K562 (cell line): ENCODE results near the gene RAPGEF5. TPM values are rescaled to one million over a fixed set of nuclear protein-coding genes. Genes with fewer than 3 reads are reported as not detected.

Experiments used
- ATAC-seq: fragments of 200-7000 bp; cut with Tn5 transposase; 3 replicates; pipeline ENCODE4 v1.9.1; 2020; ENCODE audit warnings: moderate library complexity
- BruUV-seq: library from RNA; stranded (reverse); fragments of 400-500 nt; replicated peaks from 2 replicates; lab custom pipeline; 2021; lab: Mats Ljungman, UMichigan
- CTCF ChIA-PET: fragments of 300-600 bp; formaldehyde crosslinking; extraction: SDS; loops from one replicate; lab custom pipeline; 2021; ENCODE audit warnings: low intra/inter-chr PET ratio; lab: Yijun Ruan, JAX
- POLR2A ChIA-PET: fragments of 300-600, 350-650 bp; sonication (Branson Sonifier 250); formaldehyde crosslinking; extraction: SDS; loops from one replicate; lab custom pipeline; 2021; ENCODE audit warnings: antibody characterized with exemption, inconsistent platforms; lab: Yijun Ruan, JAX
- DNase-seq, 4 experiments: peaks; one replicate each; pipeline versions ENCODE4 v3.0.0 to v3.0.0-alpha.2; 2011 to 2018; ENCODE audit warnings: low spot score in 3 of 4, mixed read lengths in 3 of 4; ENCODE audit errors: extremely low read depth in 1 of 4
- FAIRE-seq: peaks from 2 replicates; lab custom pipeline; 2011; peaks lifted over from hg19 to GRCh38; lab: Jason Lieb, UNC
- H2AFZ ChIP-seq: 2 replicates; pipeline ENCODE4 v1.6.0; 2011; ENCODE audit warnings: low read depth, low read length, control low read depth, inconsistent platforms
- H3K27ac ChIP-seq: fragments of 200-600 bp; 3 replicates; pipeline ENCODE4 v1.8.0; 2011; ENCODE audit warnings: low read depth, mild to moderate bottlenecking, control low read depth, inconsistent platforms, low read length, moderate library complexity, mixed read lengths; ENCODE audit errors: extremely low read depth
- H3K27me3 ChIP-seq, 2 experiments: fragments of 300-600 bp in 1 of 2; 2 replicates in 1 of 2; 3 replicates in 1 of 2; pipeline versions ENCODE4 v1.6.0 to v1.8.0; 2011; ENCODE audit warnings: inconsistent platforms in 2 of 2, low read length in 2 of 2, mild to moderate bottlenecking in 1 of 2, mixed read lengths in 1 of 2, moderate library complexity in 1 of 2; ENCODE audit not compliant: control insufficient read depth in 2 of 2, insufficient read depth in 2 of 2
- H3K36me3 ChIP-seq: fragments of 300-600 bp; 3 replicates; pipeline ENCODE4 v1.8.0; 2011; ENCODE audit warnings: mild to moderate bottlenecking, low read length, inconsistent platforms; ENCODE audit not compliant: control insufficient read depth, insufficient read depth
- H3K4me1 ChIP-seq, 2 experiments: fragments of 200-600 bp in 1 of 2; replicated peaks in 1 of 2; 2 replicates in 1 of 2; 3 replicates in 1 of 2; pipeline versions ENCODE4 v1.5.1 to v1.8.0; 2011; ENCODE audit warnings: inconsistent platforms in 2 of 2, low read length in 2 of 2, mild to moderate bottlenecking in 1 of 2, mixed read lengths in 1 of 2, moderate library complexity in 1 of 2; ENCODE audit not compliant: control insufficient read depth in 2 of 2, insufficient read depth in 2 of 2
- H3K4me2 ChIP-seq: 2 replicates; pipeline ENCODE4 v1.6.1; 2011; ENCODE audit warnings: low read length, control low read depth, inconsistent platforms, mixed read lengths; ENCODE audit not compliant: insufficient read depth
- H3K4me3 ChIP-seq: fragments of 200-600 bp; sonication (generic), shearing (Covaris generic); 2 replicates; pipeline ENCODE4 v1.5.1; 2016; ENCODE audit warnings: control low read depth, inconsistent platforms
- H3K79me2 ChIP-seq: fragments of 200-600 bp; 3 replicates; pipeline ENCODE4 v1.8.0; 2011; ENCODE audit warnings: low read length, inconsistent platforms; ENCODE audit not compliant: control insufficient read depth, insufficient read depth
- H3K9ac ChIP-seq, 2 experiments: 2 replicates each; pipeline versions ENCODE4 v1.6.0 to v1.6.1; 2011; ENCODE audit warnings: low read depth in 2 of 2, low read length in 2 of 2, control low read depth in 1 of 2, inconsistent platforms in 1 of 2, mild to moderate bottlenecking in 1 of 2, mixed read lengths in 1 of 2; ENCODE audit not compliant: insufficient read depth in 1 of 2
- H3K9me1 ChIP-seq: one replicate; pipeline ENCODE4 v1.6.0; 2011; ENCODE audit warnings: inconsistent platforms, mild to moderate bottlenecking, low read length, moderate library complexity; ENCODE audit not compliant: control insufficient read depth, insufficient read depth
- H3K9me3 ChIP-seq: replicated peaks from 2 replicates; pipeline ENCODE4 v1.5.1; 2011; ENCODE audit warnings: low read depth, low read length, inconsistent platforms; ENCODE audit not compliant: control insufficient read depth, insufficient read depth
- H4K20me1 ChIP-seq: replicated peaks from 2 replicates; pipeline ENCODE4 v1.6.1; 2011; ENCODE audit warnings: low read length, inconsistent platforms, mixed read lengths; ENCODE audit not compliant: control insufficient read depth, insufficient read depth
- ADNP ChIP-seq: fragments of 200-800 bp; sonication (Bioruptor generic); IDR thresholded peaks from 2 replicates; pipeline ENCODE4 v1.6.1; 2016; ENCODE audit warnings: missing genetic modification characterization, missing compliant biosample characterization
- BCOR ChIP-seq: fragments of 450-650 bp; IDR thresholded peaks from 2 replicates; pipeline ENCODE4 v1.6.1; 2016
- C11orf30 ChIP-seq: fragments of 450-650 bp; IDR thresholded peaks from 2 replicates; pipeline ENCODE4 v1.6.1; 2016; ENCODE audit warnings: low read depth, mild to moderate bottlenecking
- FOXK1 ChIP-seq: sonication (generic); formaldehyde crosslinking; IDR thresholded peaks from 2 replicates; pipeline ENCODE4 v1.8.0; 2022; ENCODE audit warnings: missing genetic modification reagents, mild to moderate bottlenecking, borderline replicate concordance
- HDAC6 ChIP-seq: IDR thresholded peaks from 2 replicates; pipeline ENCODE4 v1.6.1; 2012; ENCODE audit warnings: low read depth, mild to moderate bottlenecking, control low read depth, inconsistent platforms, low read length, moderate library complexity
- HMG20A ChIP-seq: fragments of 450-650 bp; formaldehyde crosslinking; conservative IDR thresholded peaks from 2 replicates; pipeline ENCODE4 v1.4.0; 2020; ENCODE audit warnings: mild to moderate bottlenecking, mixed read lengths
- KDM1A ChIP-seq, 2 experiments: fragments of 450-650 bp; IDR thresholded peaks; 2 replicates each; pipeline ENCODE4 v1.6.1; 2016; ENCODE audit warnings: mild to moderate bottlenecking in 2 of 2
- MXD1 ChIP-seq: fragments of 250-450 bp; sonication (Bioruptor Pico); IDR thresholded peaks from 2 replicates; pipeline ENCODE4 v1.8.0; 2021; ENCODE audit warnings: borderline replicate concordance, mild to moderate bottlenecking, moderate library complexity; ENCODE audit not compliant: poor library complexity, severe bottlenecking
- NCOA4 ChIP-seq: fragments of 450-650 bp; IDR thresholded peaks from 2 replicates; pipeline ENCODE4 v1.6.1; 2018; ENCODE audit warnings: mild to moderate bottlenecking; ENCODE audit not compliant: partially characterized antibody
- RBM25 ChIP-seq: fragments of 200-400 bp; formaldehyde crosslinking; IDR thresholded peaks from 2 replicates; pipeline ENCODE4 v1.6.1; 2018; ENCODE audit warnings: low read length, low read depth, moderate library complexity; ENCODE audit not compliant: severe bottlenecking
- TEAD1 ChIP-seq, 2 experiments: fragments of 450-650 bp in 1 of 2; sonication (generic) in 1 of 2; formaldehyde crosslinking; IDR thresholded peaks; 2 replicates each; pipeline versions ENCODE4 v1.4.0 to v1.8.0; 2020 to 2022; ENCODE audit warnings: mild to moderate bottlenecking in 2 of 2, missing genetic modification reagents in 1 of 2
- XRCC3 ChIP-seq: fragments of 450-650 bp; IDR thresholded peaks from 2 replicates; pipeline ENCODE4 v1.6.1; 2017; ENCODE audit warnings: mild to moderate bottlenecking, moderate library complexity
- ZNF311 ChIP-seq: fragments of 250-450 bp; sonication (Bioruptor Pico); IDR thresholded peaks from 2 replicates; pipeline ENCODE4 v1.4.0; 2020; ENCODE audit warnings: mild to moderate bottlenecking, moderate library complexity
- ZNF324 ChIP-seq: fragments of 250-450 bp; sonication (Bioruptor Pico); IDR thresholded peaks from 2 replicates; pipeline ENCODE4 v1.4.0; 2020; ENCODE audit warnings: mild to moderate bottlenecking
- WGBS: fragments of 100-300 bp; shearing (Covaris generic); methylation state at CpG from one replicate; pipeline ENCODE4 v1.1.6; 2016; ENCODE audit warnings: low coverage, mixed read lengths; ENCODE audit not compliant: insufficient coverage; ENCODE audit errors: missing lambda C conversion rate; 5-methylcytosine and 5-hydroxymethylcytosine counted together
- in situ Hi-C: fragments of 300-500 bp; cut with MboI; formaldehyde crosslinking; loops from 4 replicates; pipeline ENCODE4 v1.15.0; 2018; ENCODE audit warnings: inconsistent platforms, mixed read lengths
- intact Hi-C: fragments of 100-400 bp; cut with micrococcal nuclease; formaldehyde crosslinking; loops from 2 replicates; pipeline ENCODE4 v1.14.2; 2022
- polyA plus RNA-seq, 8 experiments: library from polyadenylated mRNA; depleted of rRNA in 4 of 8; stranded (reverse) in 5 of 8; unstranded in 3 of 8; fragments of >200 nt; fragmentation: Nextera tagmentation in 2 of 8; fragmentation: Illumina TruSeq in 1 of 8; extraction: Ambion mirVana in 2 of 8; extraction: Trizol in 1 of 8; gene quantifications; 2 replicates each; pipeline versions ENCODE4 v1.2.1 to v1.2.3, GENCODE V29; 2011 to 2014; ENCODE audit warnings: inconsistent platforms in 1 of 8, missing spikeins in 1 of 8
- total RNA-seq, 7 experiments: library from RNA; depleted of rRNA in 6 of 7; stranded (reverse); fragments of >200 nt in 6 of 7; fragmentation: Illumina TruSeq in 2 of 7; extraction: Trizol in 2 of 7; gene quantifications; 2 replicates each; pipeline versions ENCODE4 v1.2.1 to v1.2.3, GENCODE V29; 2011 to 2021; ENCODE audit warnings: low replicate concordance in 1 of 7

Gene RAPGEF5
- total and polyA plus RNA-seq, 9 of the 15 experiments (the other 6 are each of a cell fraction or from before 2014, with no cell fraction given) = 0.39 to 2.0 (median 1.1) TPM

- Histone ChIP-seq H3K79me2 (no peaks in the 10 kb centered on the region), H3K4me2 (no peak overlapping the region), H2AFZ (no peak overlapping the region), H3K9me1 (no peaks in the 10 kb centered on the region), H3K4me1 (peaks cover 4 to 13% of the 10 kb centered on the region in 2 experiments; a peak in 4 of 5 replicates), H4K20me1 (no peaks in the 10 kb centered on the region), H3K27me3 (no peaks in the 10 kb centered on the region), H3K9ac (no peak overlapping the region), H3K9me3 (no peaks in the 10 kb centered on the region), H3K27ac (no peak overlapping the region), H3K36me3 (no peaks in the 10 kb centered on the region), H3K4me3 (no peak overlapping the region)
- POLR2A ChIA-PET = no interaction called here
- intact Hi-C loops = no loop called here
- in situ Hi-C loops = no loop called here
- DNase-seq (no peak), FAIRE-seq (no peak), ATAC-seq (no peak)
- no TSS peak for BruUV-seq
- CTCF ChIA-PET = no interaction called here
- TF ChIP-seq NCOA4 (no peak), HDAC6 (no peak), ADNP (tag) (peak; percentile 32; the same call in 1 of the 2 replicates), XRCC3 (no peak), C11orf30 (no peak), RBM25 (peak; percentile 94), FOXK1 (CRISPR knock-in tag) (no peak), HMG20A (CRISPR knock-in tag) (no peak), ZNF311 (CRISPR knock-in tag) (no peak), ZNF324 (CRISPR knock-in tag) (no peak), TEAD1 (CRISPR knock-in tag; IDR thresholded peaks at IDR 0.05) (no peak), MXD1 (CRISPR knock-in tag) (no peak), BCOR (peak; percentile 88), KDM1A (IDR thresholded peaks at IDR 0.05) (peak; percentile 36 to 64; a peak in 3 of 4 replicates)
- 43% methylated on average over 2 of the region's 2 CpGs for WGBS
Observed at GRCh38 chr7:22399546-22399945, 42.6 kb upstream of the RAPGEF5 start.
